Body of pancreas (tissue), 4 donors: ENCODE results near the gene HOXD8.

Experiments used
- POLR2A ChIP-seq, 3 donors: fragments of 450-650 bp; IDR thresholded peaks; one replicate each; pipeline ENCODE4 v1.6.1; 2016; ENCODE audit warnings: antibody characterized with exemption in 3 of 3, mild to moderate bottlenecking in 2 of 3
- TF ChIP-seq, protein P1 (sequence below), 7 experiments: fragments of 450-650 bp in 4 of 7; fragments of 200-600 bp in 3 of 7; sonication (generic) in 3 of 7; IDR thresholded peaks; one replicate each; pipeline ENCODE4 v1.5.1; 2016 to 2019; ENCODE audit warnings: antibody characterized with exemption in 7 of 7

GRCh38 chr2:176173567-176174381, 44.3 kb downstream of the HOXD8 start:
- TF ChIP-seq, protein P1, sequence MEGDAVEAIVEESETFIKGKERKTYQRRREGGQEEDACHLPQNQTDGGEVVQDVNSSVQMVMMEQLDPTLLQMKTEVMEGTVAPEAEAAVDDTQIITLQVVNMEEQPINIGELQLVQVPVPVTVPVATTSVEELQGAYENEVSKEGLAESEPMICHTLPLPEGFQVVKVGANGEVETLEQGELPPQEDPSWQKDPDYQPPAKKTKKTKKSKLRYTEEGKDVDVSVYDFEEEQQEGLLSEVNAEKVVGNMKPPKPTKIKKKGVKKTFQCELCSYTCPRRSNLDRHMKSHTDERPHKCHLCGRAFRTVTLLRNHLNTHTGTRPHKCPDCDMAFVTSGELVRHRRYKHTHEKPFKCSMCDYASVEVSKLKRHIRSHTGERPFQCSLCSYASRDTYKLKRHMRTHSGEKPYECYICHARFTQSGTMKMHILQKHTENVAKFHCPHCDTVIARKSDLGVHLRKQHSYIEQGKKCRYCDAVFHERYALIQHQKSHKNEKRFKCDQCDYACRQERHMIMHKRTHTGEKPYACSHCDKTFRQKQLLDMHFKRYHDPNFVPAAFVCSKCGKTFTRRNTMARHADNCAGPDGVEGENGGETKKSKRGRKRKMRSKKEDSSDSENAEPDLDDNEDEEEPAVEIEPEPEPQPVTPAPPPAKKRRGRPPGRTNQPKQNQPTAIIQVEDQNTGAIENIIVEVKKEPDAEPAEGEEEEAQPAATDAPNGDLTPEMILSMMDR (IDR thresholded peaks at IDR 0.05), result no peak
- no peak for TF ChIP-seq POLR2A (IDR thresholded peaks at IDR 0.05)
